Natural killer cell (primary cell): Measurements from ENCODE around the gene EZR. TPM values are rescaled to one million over a fixed set of nuclear protein-coding genes. Genes with fewer than 3 reads are reported as not detected.

Source experiments
- ATAC-seq, 3 donors: fragments of 150-1000 bp in 2 of 3; fragments of 200-7000 bp in 1 of 3; cut with Tn5 transposase; 1 replicate in 1 of 3; 2 replicates in 2 of 3; pipeline ENCODE4 v1.10.0; 2021; ENCODE audit warnings: mild to moderate bottlenecking in 2 of 3, moderate library complexity in 2 of 3
- DNase-seq, 2 donors: peaks; one replicate each; pipeline versions ENCODE4 v3.0.0 to v3.0.0-alpha.2; 2013 to 2021; ENCODE audit warnings: mixed read lengths in 1 of 2
- H3K27ac ChIP-seq: one replicate; pipeline ENCODE4 v1.5.1; 2013; ENCODE audit warnings: mild to moderate bottlenecking, low read length
- H3K27me3 ChIP-seq: one replicate; pipeline ENCODE4 v1.6.1; 2013; ENCODE audit warnings: low read length; ENCODE audit not compliant: control insufficient read depth, insufficient read depth
- H3K36me3 ChIP-seq: one replicate; pipeline ENCODE4 v1.6.1; 2013; ENCODE audit warnings: low read length; ENCODE audit not compliant: control insufficient read depth, insufficient read depth
- H3K4me1 ChIP-seq: one replicate; pipeline ENCODE4 v1.6.1; 2013; ENCODE audit warnings: low read length; ENCODE audit not compliant: control insufficient read depth, insufficient read depth
- H3K4me3 ChIP-seq: one replicate; pipeline ENCODE4 v1.5.1; 2013; ENCODE audit warnings: low read length
- H3K9me3 ChIP-seq: one replicate; pipeline ENCODE4 v1.6.1; 2013; ENCODE audit warnings: low read length; ENCODE audit not compliant: control insufficient read depth, insufficient read depth
- H3K27ac Mint-ChIP-seq, 2 donors: one replicate each; pipeline ENCODE4 v1.8.0; 2022; ENCODE audit warnings: mild to moderate bottlenecking in 2 of 2, mixed read lengths in 2 of 2, moderate library complexity in 1 of 2
- H3K27me3 Mint-ChIP-seq, 2 donors: one replicate each; pipeline ENCODE4 v1.8.0; 2022; ENCODE audit warnings: low read depth in 2 of 2, mixed read lengths in 2 of 2
- H3K36me3 Mint-ChIP-seq: one replicate; pipeline ENCODE4 v1.8.0; 2022; ENCODE audit warnings: mixed read lengths
- H3K4me1 Mint-ChIP-seq, 2 donors: one replicate each; pipeline ENCODE4 v1.8.0; 2022; ENCODE audit warnings: mixed read lengths in 2 of 2
- H3K4me3 Mint-ChIP-seq: one replicate; pipeline ENCODE4 v1.8.0; 2022; ENCODE audit warnings: mild to moderate bottlenecking, moderate library complexity, mixed read lengths
- H3K9me3 Mint-ChIP-seq, 2 donors: one replicate each; pipeline ENCODE4 v1.8.0; 2022; ENCODE audit warnings: mixed read lengths in 2 of 2
- CTCF ChIP-seq: fragments of 200-600 bp; IDR thresholded peaks from one replicate; pipeline ENCODE4 v1.8.0; 2022; ENCODE audit warnings: antibody characterized with exemption
- WGBS: methylation state at CpG from one replicate; pipeline ENCODE4 v1.1.7; 2013; ENCODE audit warnings: missing lambda C conversion rate; ENCODE audit not compliant: insufficient coverage; 5-methylcytosine and 5-hydroxymethylcytosine counted together
- intact Hi-C: fragments of 100-400 bp; cut with micrococcal nuclease; formaldehyde crosslinking; loops from one replicate; pipeline ENCODE4 v1.14.2; 2022
- total RNA-seq, 4 donors: library from RNA; stranded (reverse); fragments of 120-200 nt in 1 of 4; gene quantifications; one replicate each; pipeline versions ENCODE4 v1.2.3 to v1.2.4, GENCODE V29; 2013 to 2022

Gene EZR
- total RNA-seq, 3 donors from 2014 or later (not counting 1 experiment from before 2014, with no cell fraction given): 119 to 157 (median 133) TPM

- no peaks in the 10 kb centered on the region for H3K9me3 ChIP-seq
- intact Hi-C loops: no loop called here
- no peaks in the 10 kb centered on the region for H3K27me3 ChIP-seq
- Mint-ChIP-seq H3K4me3 (no peak overlapping the region), H3K36me3 (no peaks in the 10 kb centered on the region), H3K27me3 (peaks cover 6 to 10% of the 10 kb centered on the region in 2 donors), H3K9me3 (no peaks in the 10 kb centered on the region), H3K27ac (no peak overlapping the region), H3K4me1 (peaks cover 5 to 12% of the 10 kb centered on the region in 2 donors)
- DNase-seq (no peak), ATAC-seq (no peak)
- H3K36me3 ChIP-seq: no peaks in the 10 kb centered on the region
- H3K4me1 ChIP-seq: no peaks in the 10 kb centered on the region
- WGBS: 90% methylated on average over 12 of the region's 14 CpGs
- no peak for TF ChIP-seq CTCF
- H3K4me3 ChIP-seq: no peak overlapping the region
- no peak overlapping the region for H3K27ac ChIP-seq
These were observed 18.8 kb upstream of the EZR start for GRCh38 chr6:158837684-158838625.

DNA sequence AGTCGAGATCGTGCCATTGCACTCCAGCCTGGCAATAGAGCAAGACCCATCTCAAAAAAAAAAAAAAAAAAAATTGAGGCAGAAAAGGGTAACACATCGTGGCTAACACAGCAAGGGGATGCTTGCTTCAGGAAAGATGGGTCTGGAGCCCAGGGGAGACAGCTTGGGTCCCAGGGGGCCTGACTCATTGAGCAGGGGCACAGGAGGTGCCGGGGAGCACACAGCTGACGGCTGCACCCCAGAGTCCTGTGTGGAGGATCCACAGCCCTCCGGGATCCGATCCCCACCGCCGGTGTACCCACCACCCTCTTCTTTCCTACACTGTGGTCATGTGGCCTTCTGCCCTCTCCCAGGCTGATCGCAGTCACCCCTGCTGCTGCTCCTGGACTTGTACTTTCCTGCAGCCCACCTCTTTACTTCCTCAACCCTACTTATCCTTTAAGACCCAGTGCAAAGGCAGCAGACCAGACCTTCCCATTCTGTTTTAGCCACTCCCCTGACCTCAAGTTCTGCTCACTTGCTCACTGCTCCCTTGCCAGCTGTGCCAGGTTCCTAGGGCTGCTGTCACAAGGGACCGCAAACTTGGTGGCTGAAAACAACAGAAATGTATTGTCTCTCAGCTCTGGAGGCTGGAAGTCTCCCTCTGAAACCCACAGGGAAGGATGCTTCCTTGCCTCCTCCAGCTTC, 17.6 kb upstream of the EZR start:
- no peak overlapping the region for H3K4me3 Mint-ChIP-seq
- intact Hi-C loops: no loop called here
- DNase-seq: no peak
- no peak overlapping the region for H3K27ac Mint-ChIP-seq
- no peak overlapping the region for H3K27ac ChIP-seq
- H3K9me3 ChIP-seq: no peaks in the 10 kb centered on the region
- no peaks in the 10 kb centered on the region for H3K4me1 ChIP-seq
- TF ChIP-seq CTCF: no peak
- H3K36me3 ChIP-seq: no peaks in the 10 kb centered on the region
- WGBS: 89% methylated on average over 11 of the region's 11 CpGs
- H3K4me3 ChIP-seq: no peak overlapping the region
- H3K27me3 ChIP-seq: no peaks in the 10 kb centered on the region
- ATAC-seq: no peak
- no peaks in the 10 kb centered on the region for H3K36me3 Mint-ChIP-seq
- no peaks in the 10 kb centered on the region for H3K9me3 Mint-ChIP-seq
- H3K4me1 Mint-ChIP-seq: peaks cover 5 to 12% of the 10 kb centered on the region in 2 donors
- H3K27me3 Mint-ChIP-seq: peaks cover 6 to 10% of the 10 kb centered on the region in 2 donors

GRCh38 chr6:158835616-158836221, 16.6 kb upstream of the EZR start:
- no peak for DNase-seq
- ATAC-seq: peak; percentile 62 to 75 (median 67)
- H3K4me3 Mint-ChIP-seq: no peak overlapping the region
- Histone ChIP-seq H3K27me3 (no peaks in the 10 kb centered on the region), H3K27ac (no peak overlapping the region), H3K9me3 (no peaks in the 10 kb centered on the region), H3K36me3 (no peaks in the 10 kb centered on the region), H3K4me1 (no peaks in the 10 kb centered on the region), H3K4me3 (no peak overlapping the region)
- intact Hi-C loops: no loop called here
- 75% methylated on average over 19 of the region's 19 CpGs for WGBS
- no peaks in the 10 kb centered on the region for H3K9me3 Mint-ChIP-seq
- no peak for TF ChIP-seq CTCF
- H3K27ac Mint-ChIP-seq: peak overlapping the region in 1 of 2 donors; percentile 52
- no peaks in the 10 kb centered on the region for H3K36me3 Mint-ChIP-seq
- H3K4me1 Mint-ChIP-seq: peaks cover 5 to 12% of the 10 kb centered on the region in 2 donors
- H3K27me3 Mint-ChIP-seq: peaks cover 6 to 10% of the 10 kb centered on the region in 2 donors
